Prostate gland (tissue), 2 donors: ENCODE measurements around the gene NXPE3.

Experiments used
- CTCF ChIP-seq, 4 experiments: fragments of 200-600 bp in 2 of 4; fragments of 450-650 bp in 2 of 4; sonication (generic) in 2 of 4; IDR thresholded peaks; 1 replicate in 3 of 4; 2 replicates in 1 of 4; pipeline ENCODE4 v1.5.1; 2016 to 2019; ENCODE audit warnings: antibody characterized with exemption in 4 of 4, mild to moderate bottlenecking in 2 of 4, moderate library complexity in 2 of 4
- POLR2A ChIP-seq: fragments of 450-650 bp; IDR thresholded peaks from one replicate; pipeline ENCODE4 v1.6.1; 2016; ENCODE audit warnings: antibody characterized with exemption, mild to moderate bottlenecking
- POLR2AphosphoS5 ChIP-seq: sonication (generic); formaldehyde crosslinking; IDR thresholded peaks from one replicate; pipeline ENCODE4 v1.6.1; 2017; ENCODE audit warnings: antibody characterized with exemption

- TF ChIP-seq CTCF (IDR thresholded peaks at IDR 0.05) (no peak), POLR2A (no peak), POLR2AphosphoS5 (no peak)
Measured at GRCh38 chr3:101835676-101836075, 56.7 kb downstream of the NXPE3 start.
